Calu3 (cell line): ENCODE data around the gene WFIKKN1. TPM values are rescaled to one million over a fixed set of nuclear protein-coding genes. Genes with fewer than 3 reads are reported as not detected.

Source experiments
- BruUV-seq: library from RNA; stranded (reverse); fragments of 400-500 nt; replicated peaks from 2 replicates; lab custom pipeline; 2021; lab: Mats Ljungman, UMichigan
- CTCF ChIA-PET: fragments of 300-600 bp; sonication (Branson Sonifier 250); formaldehyde crosslinking; loops from one replicate; lab custom pipeline; 2022; ENCODE audit warnings: antibody characterized with exemption; lab: Charles Lee
- DNase-seq: peaks from one replicate; pipeline ENCODE4 v3.0.0; 2022
- H3K27ac Mint-ChIP-seq: one replicate; pipeline ENCODE4 v1.8.0; 2022; ENCODE audit warnings: mixed read lengths; ENCODE audit not compliant: unreplicated experiment
- H3K27me3 Mint-ChIP-seq: one replicate; pipeline ENCODE4 v1.8.0; 2022; ENCODE audit warnings: mixed read lengths; ENCODE audit not compliant: unreplicated experiment
- H3K36me3 Mint-ChIP-seq: one replicate; pipeline ENCODE4 v1.8.0; 2022; ENCODE audit warnings: mild to moderate bottlenecking, moderate library complexity, mixed read lengths; ENCODE audit not compliant: insufficient read depth, unreplicated experiment
- H3K4me1 Mint-ChIP-seq: one replicate; pipeline ENCODE4 v1.8.0; 2022; ENCODE audit warnings: mild to moderate bottlenecking, low read depth, mixed read lengths; ENCODE audit not compliant: unreplicated experiment
- H3K4me3 Mint-ChIP-seq: one replicate; pipeline ENCODE4 v1.8.0; 2022; ENCODE audit warnings: mild to moderate bottlenecking, low read depth, moderate library complexity, mixed read lengths; ENCODE audit not compliant: unreplicated experiment
- H3K9me3 Mint-ChIP-seq: one replicate; pipeline ENCODE4 v1.8.0; 2022; ENCODE audit warnings: low read depth, mixed read lengths; ENCODE audit not compliant: unreplicated experiment
- CTCF ChIP-seq: fragments of 200-600 bp; IDR thresholded peaks from one replicate; pipeline ENCODE4 v1.8.0; 2022; ENCODE audit warnings: antibody characterized with exemption; ENCODE audit not compliant: unreplicated experiment
- intact Hi-C: fragments of 100-400 bp; cut with micrococcal nuclease; formaldehyde crosslinking; loops from one replicate; pipeline ENCODE4 v1.10.0; 2022; ENCODE audit not compliant: unreplicated experiment
- total RNA-seq: library from RNA; stranded (reverse); gene quantifications from 2 replicates; pipeline ENCODE4 v1.2.3, GENCODE V29; 2022

Gene WFIKKN1
- total RNA-seq, 1 experiment from 2014 or later, result 0.90 TPM

GRCh38 chr16:625977-626765 is 4.6 kb upstream of the WFIKKN1 start:
- no TSS peak for BruUV-seq
- Mint-ChIP-seq H3K36me3 (peaks cover 53% of the 10 kb centered on the region), H3K27ac (no peak overlapping the region), H3K27me3 (no peaks in the 10 kb centered on the region), H3K4me3 (no peak overlapping the region), H3K4me1 (no peaks in the 10 kb centered on the region), H3K9me3 (no peaks in the 10 kb centered on the region)
- intact Hi-C loops, result no loop called here
- no peak for TF ChIP-seq CTCF
- CTCF ChIA-PET, result no interaction called here
- no peak for DNase-seq

- Mint-ChIP-seq H3K27me3 (no peaks in the 10 kb centered on the region), H3K4me3 (no peak overlapping the region), H3K36me3 (peaks cover 59% of the 10 kb centered on the region), H3K4me1 (no peaks in the 10 kb centered on the region), H3K9me3 (no peaks in the 10 kb centered on the region), H3K27ac (peak overlapping the region; percentile 27)
- intact Hi-C loops, result no loop called here
- no peak for DNase-seq
- CTCF ChIA-PET, result no interaction called here
- TF ChIP-seq CTCF, result no peak
- BruUV-seq, result no TSS peak
These were observed 3.9 kb upstream of the WFIKKN1 start for GRCh38 chr16:626787-627453.

GRCh38 chr16:627454-628239 is 3.1 kb upstream of the WFIKKN1 start:
- Mint-ChIP-seq H3K9me3 (no peaks in the 10 kb centered on the region), H3K36me3 (peaks cover 62% of the 10 kb centered on the region), H3K4me3 (no peak overlapping the region), H3K4me1 (no peaks in the 10 kb centered on the region), H3K27ac (peak overlapping the region; percentile 27), H3K27me3 (no peaks in the 10 kb centered on the region)
- CTCF ChIA-PET, result no interaction called here
- no peak for TF ChIP-seq CTCF
- DNase-seq, result no peak
- intact Hi-C loops, result no loop called here
- no TSS peak for BruUV-seq

GRCh38 chr16:628321-629061 is 2.3 kb upstream of the WFIKKN1 start:
- H3K36me3 Mint-ChIP-seq, result peaks cover 70% of the 10 kb centered on the region
- H3K27me3 Mint-ChIP-seq, result no peaks in the 10 kb centered on the region
- no peak overlapping the region for H3K4me3 Mint-ChIP-seq
- CTCF ChIA-PET, result no interaction called here
- BruUV-seq, result no TSS peak
- no peaks in the 10 kb centered on the region for H3K9me3 Mint-ChIP-seq
- no peak for TF ChIP-seq CTCF
- intact Hi-C loops, result no loop called here
- DNase-seq, result no peak
- H3K27ac Mint-ChIP-seq, result peak overlapping the region; percentile 50
- H3K4me1 Mint-ChIP-seq, result no peaks in the 10 kb centered on the region
